GM18511 (cell line): ENCODE data around the gene GFRAL.

Experiments
- ATAC-seq: cut with Tn5 transposase; IDR thresholded peaks from one replicate; pipeline ENCODE4 v1.9.1; 2021; ENCODE audit warnings: mild to moderate bottlenecking, moderate library complexity; ENCODE audit not compliant: unreplicated experiment

The GFRAL gene

GRCh38 chr6:55433446-55434130, 106.3 kb downstream of the GFRAL start:
- no peak for ATAC-seq

- ATAC-seq = no peak
Observed at GRCh38 chr6:55437141-55437540, 109.9 kb downstream of the GFRAL start.

GRCh38 chr6:55438203-55438602, 110.9 kb downstream of the GFRAL start:
- ATAC-seq = no peak

- ATAC-seq = no peak
Observed at GRCh38 chr6:55443238-55444134, 116.2 kb downstream of the GFRAL start.

GRCh38 chr6:55445648-55446204, 118.5 kb downstream of the GFRAL start:
- ATAC-seq = peak; percentile 63

GRCh38 chr6:55447891-55448290, 120.6 kb downstream of the GFRAL start:
- ATAC-seq = no peak

GRCh38 chr6:55448451-55448850, 121.2 kb downstream of the GFRAL start:
- ATAC-seq = no peak

- ATAC-seq = no peak
Observed at GRCh38 chr6:55449225-55449624, 122.0 kb downstream of the GFRAL start.

GRCh38 chr6:55450005-55450404, 122.7 kb downstream of the GFRAL start:
- no peak for ATAC-seq
